IPS-15b (cell line): ENCODE data around the gene BRD7.

Experiments used
- H3K27me3 ChIP-seq: one replicate; pipeline ENCODE4 v1.6.1; 2013; ENCODE audit warnings: low read length; ENCODE audit not compliant: control insufficient read depth, insufficient read depth
- H3K36me3 ChIP-seq: one replicate; pipeline ENCODE4 v1.6.1; 2013; ENCODE audit warnings: low read length; ENCODE audit not compliant: control insufficient read depth, insufficient read depth
- H3K4me1 ChIP-seq: one replicate; pipeline ENCODE4 v1.6.1; 2013; ENCODE audit warnings: mild to moderate bottlenecking, low read length; ENCODE audit not compliant: control insufficient read depth, insufficient read depth
- H3K4me3 ChIP-seq: one replicate; pipeline ENCODE4 v1.5.1; 2013; ENCODE audit warnings: low read depth, low read length
- H3K9ac ChIP-seq: one replicate; pipeline ENCODE4 v1.6.1; 2013; ENCODE audit warnings: low read depth, mild to moderate bottlenecking, low read length
- H3K9me3 ChIP-seq: one replicate; pipeline ENCODE4 v1.6.1; 2013; ENCODE audit warnings: mild to moderate bottlenecking, low read length; ENCODE audit not compliant: control insufficient read depth, insufficient read depth

BRD7 gene

GRCh38 chr16:50368410-50369132 lies at the start of gene BRD7:
BRD7 (minus strand) TSS chr16:50368988; CDS start chr16:50368774, 214 bp downstream.
- peak within 1 kb of the TSS; percentile 68 for H3K4me3 ChIP-seq
- no peaks in the 10 kb centered on the region for H3K9me3 ChIP-seq
- H3K4me1 ChIP-seq: peaks cover 3% of the 10 kb centered on the region
- no peaks in the 10 kb centered on the region for H3K27me3 ChIP-seq
- peaks cover 3% of the 10 kb centered on the region for H3K36me3 ChIP-seq
- peak within 1 kb of the TSS; percentile 70 for H3K9ac ChIP-seq

- Histone ChIP-seq H3K4me3 (no peak overlapping the region), H3K4me1 (no peaks in the 10 kb centered on the region), H3K9ac (no peak overlapping the region), H3K36me3 (no peaks in the 10 kb centered on the region), H3K9me3 (peaks cover 3% of the 10 kb centered on the region), H3K27me3 (no peaks in the 10 kb centered on the region)
These were observed 47.6 kb upstream of the BRD7 start for GRCh38 chr16:50416388-50416787.

- H3K4me3 ChIP-seq: no peak overlapping the region
- H3K9ac ChIP-seq: no peak overlapping the region
- no peaks in the 10 kb centered on the region for H3K27me3 ChIP-seq
- no peaks in the 10 kb centered on the region for H3K36me3 ChIP-seq
- peaks cover 3% of the 10 kb centered on the region for H3K9me3 ChIP-seq
- H3K4me1 ChIP-seq: no peaks in the 10 kb centered on the region
These were observed 45.4 kb upstream of the BRD7 start for GRCh38 chr16:50414152-50414551.

GRCh38 chr16:50411034-50411433 lies 42.2 kb upstream of the BRD7 start:
- no peak overlapping the region for H3K4me3 ChIP-seq
- H3K36me3 ChIP-seq: no peaks in the 10 kb centered on the region
- no peaks in the 10 kb centered on the region for H3K9me3 ChIP-seq
- H3K9ac ChIP-seq: no peak overlapping the region
- H3K4me1 ChIP-seq: peaks cover 2% of the 10 kb centered on the region
- no peaks in the 10 kb centered on the region for H3K27me3 ChIP-seq

GRCh38 chr16:50408001-50408561 lies 39.3 kb upstream of the BRD7 start:
- Histone ChIP-seq H3K4me3 (no peak overlapping the region), H3K9ac (no peak overlapping the region), H3K27me3 (no peaks in the 10 kb centered on the region), H3K36me3 (no peaks in the 10 kb centered on the region), H3K4me1 (peaks cover 2% of the 10 kb centered on the region), H3K9me3 (no peaks in the 10 kb centered on the region)

- H3K27me3 ChIP-seq: no peaks in the 10 kb centered on the region
- H3K4me3 ChIP-seq: no peak overlapping the region
- H3K9me3 ChIP-seq: no peaks in the 10 kb centered on the region
- H3K36me3 ChIP-seq: no peaks in the 10 kb centered on the region
- no peak overlapping the region for H3K9ac ChIP-seq
- H3K4me1 ChIP-seq: peaks cover 2% of the 10 kb centered on the region
These were observed 38.6 kb upstream of the BRD7 start for GRCh38 chr16:50407351-50407750.

GRCh38 chr16:50403491-50403890 lies 34.7 kb upstream of the BRD7 start:
- Histone ChIP-seq H3K4me1 (peaks cover 2% of the 10 kb centered on the region), H3K4me3 (no peak overlapping the region), H3K27me3 (no peaks in the 10 kb centered on the region), H3K9ac (no peak overlapping the region), H3K36me3 (no peaks in the 10 kb centered on the region), H3K9me3 (no peaks in the 10 kb centered on the region)

GRCh38 chr16:50402298-50402895 lies 33.6 kb upstream of the BRD7 start:
- Histone ChIP-seq H3K9ac (no peak overlapping the region), H3K36me3 (no peaks in the 10 kb centered on the region), H3K27me3 (no peaks in the 10 kb centered on the region), H3K4me3 (no peak overlapping the region), H3K4me1 (no peaks in the 10 kb centered on the region), H3K9me3 (no peaks in the 10 kb centered on the region)

GRCh38 chr16:50401355-50401754 lies 32.6 kb upstream of the BRD7 start:
- Histone ChIP-seq H3K4me3 (no peak overlapping the region), H3K27me3 (no peaks in the 10 kb centered on the region), H3K9me3 (no peaks in the 10 kb centered on the region), H3K4me1 (no peaks in the 10 kb centered on the region), H3K9ac (no peak overlapping the region), H3K36me3 (no peaks in the 10 kb centered on the region)

GRCh38 chr16:50400967-50401348 lies 32.2 kb upstream of the BRD7 start:
- Histone ChIP-seq H3K4me3 (no peak overlapping the region), H3K9ac (no peak overlapping the region), H3K9me3 (no peaks in the 10 kb centered on the region), H3K4me1 (no peaks in the 10 kb centered on the region), H3K27me3 (no peaks in the 10 kb centered on the region), H3K36me3 (no peaks in the 10 kb centered on the region)

GRCh38 chr16:50400312-50400966 lies 31.7 kb upstream of the BRD7 start:
- no peaks in the 10 kb centered on the region for H3K27me3 ChIP-seq
- no peak overlapping the region for H3K4me3 ChIP-seq
- H3K9me3 ChIP-seq: no peaks in the 10 kb centered on the region
- no peak overlapping the region for H3K9ac ChIP-seq
- no peaks in the 10 kb centered on the region for H3K36me3 ChIP-seq
- H3K4me1 ChIP-seq: no peaks in the 10 kb centered on the region

GRCh38 chr16:50399411-50399810 lies 30.6 kb upstream of the BRD7 start:
- H3K4me3 ChIP-seq: no peak overlapping the region
- H3K9me3 ChIP-seq: no peaks in the 10 kb centered on the region

More at GRCh38 chr16:50399411-50399810, 30.6 kb upstream of the BRD7 start:
- H3K4me1 ChIP-seq: peaks cover 3% of the 10 kb centered on the region
- H3K9ac ChIP-seq: no peak overlapping the region
- no peaks in the 10 kb centered on the region for H3K27me3 ChIP-seq
- H3K36me3 ChIP-seq: no peaks in the 10 kb centered on the region
